ENCODE measurements around the gene COL26A1. TPM values are rescaled to one million over a fixed set of nuclear protein-coding genes. Genes with fewer than 3 reads are reported as not detected.

Gene COL26A1
- total RNA-seq, 6 experiments from 2014 or later: 1.4 to 5.4 (median 3.0) TPM

- no peaks in the 10 kb centered on the region for H3K27me3 ChIP-seq
- no peak for TF ChIP-seq POLR2A (IDR thresholded peaks at IDR 0.05)
- TF ChIP-seq CTCF (IDR thresholded peaks at IDR 0.05): no peak
- no peak overlapping the region for H3K27ac ChIP-seq
- no peak overlapping the region for H3K4me3 ChIP-seq
- DNase-seq (no peak), ATAC-seq (no peak)
- H3K36me3 ChIP-seq: no peaks in the 10 kb centered on the region
- intact Hi-C loops (cut with DNase I): no loop called here
- no peaks in the 10 kb centered on the region for H3K9me3 ChIP-seq
- WGBS (ENCODE audit: insufficient coverage, low coverage, low lambda C conversion rate, missing lambda C conversion rate): 48% methylated on average over 14 of the region's 15 CpGs
- H3K4me1 ChIP-seq: no peaks in the 10 kb centered on the region
These were observed 200.0 kb downstream of the COL26A1 start for GRCh38 chr7:101562531-101563197.

- Histone ChIP-seq H3K4me1 (no peaks in the 10 kb centered on the region), H3K9me3 (no peaks in the 10 kb centered on the region), H3K27ac (no peak overlapping the region), H3K27me3 (no peaks in the 10 kb centered on the region), H3K36me3 (no peaks in the 10 kb centered on the region), H3K4me3 (no peak overlapping the region)
- no peak for DNase-seq
- intact Hi-C loops (cut with DNase I): no loop called here
- no peak for TF ChIP-seq POLR2A (IDR thresholded peaks at IDR 0.05)
- TF ChIP-seq CTCF (IDR thresholded peaks at IDR 0.05): no peak
- ATAC-seq: peak in 2 of 4 donors; percentile 8 to 16
- WGBS (ENCODE audit: insufficient coverage, low coverage, low lambda C conversion rate, missing lambda C conversion rate): 47% methylated on average over 4 of the region's 15 CpGs
These were observed 200.7 kb downstream of the COL26A1 start for GRCh38 chr7:101563198-101563901.

GRCh38 chr7:101563943-101564777 is 201.5 kb downstream of the COL26A1 start:
- TF ChIP-seq POLR2A (IDR thresholded peaks at IDR 0.05) (no peak), CTCF (IDR thresholded peaks at IDR 0.05) (no peak)
- 57% methylated on average over 14 of the region's 23 CpGs for WGBS (ENCODE audit: insufficient coverage, low coverage, low lambda C conversion rate, missing lambda C conversion rate)
- Histone ChIP-seq H3K4me1 (no peaks in the 10 kb centered on the region), H3K9me3 (no peaks in the 10 kb centered on the region), H3K36me3 (no peaks in the 10 kb centered on the region), H3K27ac (no peak overlapping the region), H3K27me3 (no peaks in the 10 kb centered on the region), H3K4me3 (no peak overlapping the region)
- ATAC-seq: peak in 2 of 4 donors; percentile 12 to 14
- no peak for DNase-seq
- intact Hi-C loops (cut with DNase I): no loop called here

- TF ChIP-seq CTCF (IDR thresholded peaks at IDR 0.05) (no peak), POLR2A (IDR thresholded peaks at IDR 0.05) (no peak)
- H3K9me3 ChIP-seq: no peaks in the 10 kb centered on the region
These were observed 202.1 kb downstream of the COL26A1 start for GRCh38 chr7:101564778-101565211.

More at GRCh38 chr7:101564778-101565211, 202.1 kb downstream of the COL26A1 start:
- intact Hi-C loops (cut with DNase I): no loop called here
- Histone ChIP-seq H3K4me3 (no peak overlapping the region), H3K27me3 (no peaks in the 10 kb centered on the region), H3K4me1 (no peaks in the 10 kb centered on the region), H3K27ac (no peak overlapping the region), H3K36me3 (no peaks in the 10 kb centered on the region)
- WGBS (ENCODE audit: insufficient coverage, low coverage, low lambda C conversion rate, missing lambda C conversion rate): 41% methylated on average over 4 of the region's 16 CpGs
- DNase-seq (no peak), ATAC-seq (peak in 1 of 4 donors; percentile 18)
